ENCODE measurements around the gene DLEC1.
"Not testable (repeated sequence)": the region's sequence is repeated elsewhere in the genome, so short reads cannot be mapped to it uniquely, and the experiment has no call there.

Gene DLEC1

DNA sequence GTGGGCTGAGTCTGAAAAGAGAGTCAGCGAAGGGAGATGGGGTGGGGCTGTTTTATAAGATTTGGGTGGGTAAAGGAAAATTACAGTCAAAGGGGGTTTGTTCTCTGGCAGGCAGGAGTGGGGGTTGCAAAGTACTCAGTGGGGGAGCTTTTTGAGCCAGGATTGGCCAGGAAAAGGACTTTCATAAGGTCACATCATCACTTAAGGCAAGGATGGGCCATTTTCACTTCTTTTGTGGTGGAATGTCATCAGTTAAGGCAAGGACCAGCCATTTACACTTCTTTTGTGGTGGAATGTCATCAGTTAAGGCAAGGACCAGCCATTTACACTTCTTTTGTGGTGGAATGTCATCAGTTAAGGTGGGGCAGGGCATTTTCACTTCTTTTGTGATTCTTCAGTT is 44.2 kb downstream of the DLEC1 start:
- not testable (repeated sequence) for ATAC-seq (replicated peaks); H3K27ac Mint-ChIP-seq; DNase-seq; H3K4me3 Mint-ChIP-seq; H3K27me3 Mint-ChIP-seq; H3K4me1 Mint-ChIP-seq
- Mint-ChIP-seq H3K36me3 (peaks cover 7 to 14% of the 10 kb centered on the region in 2 donors), H3K9me3 (peaks cover 8 to 14% of the 10 kb centered on the region in 2 donors)

DNA sequence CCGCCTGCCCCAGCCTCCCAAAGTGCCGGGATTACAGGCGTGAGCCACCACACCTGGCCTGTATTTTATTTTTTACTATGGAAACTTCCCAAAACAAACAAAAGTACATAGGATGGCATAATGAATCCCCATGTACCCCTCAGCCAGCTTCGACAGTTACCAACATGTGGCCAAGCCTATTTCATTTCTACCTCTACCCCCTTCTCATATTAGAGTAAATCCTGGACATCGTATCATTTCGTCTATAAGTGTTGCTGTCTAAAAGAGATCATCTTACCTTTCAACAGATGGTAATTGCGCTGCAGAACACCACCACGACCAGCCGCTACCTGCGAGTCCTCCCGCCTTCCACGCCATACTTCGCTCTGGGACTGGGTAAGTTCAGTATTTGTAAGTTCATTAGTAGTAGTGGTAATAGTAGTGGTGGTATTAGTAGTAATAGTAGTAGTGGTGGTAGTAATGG is 44.9 kb downstream of the DLEC1 start:
- ATAC-seq (replicated peaks) (no peak), DNase-seq (no peak)
- H3K4me1 Mint-ChIP-seq = peaks cover 0 to 6% of the 10 kb centered on the region in 2 donors
- peak overlapping the region in 1 of 2 donors; percentile 57 for H3K4me3 Mint-ChIP-seq
- H3K27ac Mint-ChIP-seq = peak overlapping the region; percentile 95
- H3K27me3 Mint-ChIP-seq = peaks cover 0 to 4% of the 10 kb centered on the region in 2 donors
- H3K36me3 Mint-ChIP-seq = peaks cover 7 to 14% of the 10 kb centered on the region in 2 donors
- H3K9me3 Mint-ChIP-seq = peaks cover 8 to 14% of the 10 kb centered on the region in 2 donors

DNA sequence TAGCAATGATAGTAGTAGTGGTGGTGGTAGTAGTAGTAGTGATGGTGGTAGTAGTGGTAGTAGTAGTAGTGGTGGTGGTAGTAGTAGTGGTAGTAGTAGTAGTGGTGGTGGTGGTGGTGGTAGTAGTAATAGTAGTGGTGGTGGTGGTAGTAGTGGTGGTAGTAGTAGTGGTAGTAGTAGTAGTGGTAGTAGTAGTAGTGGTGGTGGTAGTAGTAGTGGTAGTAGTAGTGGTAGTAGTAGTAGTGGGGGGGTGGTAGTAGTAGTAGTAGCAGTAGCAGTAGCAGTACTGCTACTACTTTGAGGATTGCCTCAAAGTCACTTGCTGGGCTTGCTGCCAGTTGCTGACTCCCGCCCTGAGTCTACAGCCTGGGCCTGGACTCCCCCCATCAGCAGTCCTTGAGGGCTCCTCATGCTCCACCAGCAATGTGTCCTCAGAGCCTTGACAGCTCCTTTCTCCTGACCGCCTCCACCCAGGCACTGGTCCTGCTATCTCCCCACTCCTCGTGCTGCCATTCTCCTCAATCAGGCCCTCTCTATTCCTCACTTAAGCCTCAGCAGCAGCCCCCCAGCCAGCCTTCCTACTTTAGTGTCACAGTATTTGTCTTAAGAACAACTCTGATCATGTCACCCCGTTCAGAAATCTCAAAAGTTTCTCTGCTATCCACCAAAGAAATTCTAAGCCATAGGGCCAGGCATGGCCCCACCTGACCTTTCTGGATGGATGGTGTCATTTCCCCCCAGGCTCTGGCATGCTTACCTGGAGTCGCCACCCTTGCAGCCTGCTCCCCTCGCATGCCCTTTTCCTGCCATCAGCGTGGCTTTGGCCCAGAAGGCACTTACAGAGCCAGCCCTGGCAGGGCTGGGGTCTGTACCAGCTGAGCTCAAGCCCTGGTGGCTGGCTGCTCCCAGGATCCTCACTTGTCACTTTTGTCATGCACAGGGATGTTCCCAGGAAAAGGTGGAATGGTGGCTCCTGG is 45.6 kb downstream of the DLEC1 start:
- H3K4me3 Mint-ChIP-seq = peak overlapping the region in 1 of 2 donors; percentile 57

DNA sequence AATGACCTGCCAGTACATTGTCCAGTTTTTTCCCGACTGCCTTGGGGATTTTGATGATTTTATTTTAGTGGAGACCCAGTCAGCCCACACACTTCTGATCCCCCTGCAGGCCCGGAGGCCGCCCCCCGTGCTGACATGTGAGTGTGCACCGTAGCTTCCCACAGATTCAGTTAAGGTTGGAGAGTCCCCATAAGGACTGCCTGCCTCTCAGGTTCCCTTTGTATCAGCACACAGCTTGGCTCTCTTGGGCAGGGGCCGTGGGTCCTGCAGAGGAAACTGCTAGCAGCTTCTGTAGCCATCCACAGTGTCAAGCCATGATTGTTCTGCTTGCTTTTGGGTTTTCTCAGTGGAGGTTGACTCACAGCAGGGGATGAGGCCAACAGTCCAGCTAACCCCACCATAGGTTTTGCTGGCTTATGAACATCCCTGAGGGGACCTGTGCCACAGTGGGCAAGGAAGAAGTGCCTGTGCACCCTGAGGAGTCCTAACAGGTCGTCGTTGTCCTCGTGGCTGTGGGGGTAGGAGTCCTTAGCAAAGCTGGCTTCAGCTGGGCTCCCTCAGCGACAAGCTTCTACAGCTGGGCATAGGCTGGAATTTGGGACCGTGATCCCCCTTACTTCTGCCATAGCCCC is 46.4 kb downstream of the DLEC1 start:
- peak; percentile 14 to 49 for ATAC-seq (replicated peaks)
- H3K4me1 Mint-ChIP-seq = peaks cover 0 to 6% of the 10 kb centered on the region in 2 donors
- peak overlapping the region; percentile 53 for H3K27ac Mint-ChIP-seq
- no peak overlapping the region for H3K4me3 Mint-ChIP-seq
- H3K27me3 Mint-ChIP-seq = peaks cover 0 to 4% of the 10 kb centered on the region in 2 donors
- no peak for DNase-seq
- peaks cover 7 to 14% of the 10 kb centered on the region in 2 donors for H3K9me3 Mint-ChIP-seq
- H3K36me3 Mint-ChIP-seq = peaks cover 7 to 12% of the 10 kb centered on the region in 2 donors

More for the DNA sequence above, 45.6 kb downstream of the DLEC1 start:
- ATAC-seq (replicated peaks) (peak in 1 of 2 donors; percentile 62), DNase-seq (peak; percentile 15)
- Mint-ChIP-seq H3K36me3 (peaks cover 7 to 14% of the 10 kb centered on the region in 2 donors), H3K9me3 (peaks cover 8 to 14% of the 10 kb centered on the region in 2 donors), H3K4me1 (peaks cover 0 to 6% of the 10 kb centered on the region in 2 donors), H3K27me3 (peaks cover 0 to 4% of the 10 kb centered on the region in 2 donors), H3K27ac (peak overlapping the region; percentile 95)

DNA sequence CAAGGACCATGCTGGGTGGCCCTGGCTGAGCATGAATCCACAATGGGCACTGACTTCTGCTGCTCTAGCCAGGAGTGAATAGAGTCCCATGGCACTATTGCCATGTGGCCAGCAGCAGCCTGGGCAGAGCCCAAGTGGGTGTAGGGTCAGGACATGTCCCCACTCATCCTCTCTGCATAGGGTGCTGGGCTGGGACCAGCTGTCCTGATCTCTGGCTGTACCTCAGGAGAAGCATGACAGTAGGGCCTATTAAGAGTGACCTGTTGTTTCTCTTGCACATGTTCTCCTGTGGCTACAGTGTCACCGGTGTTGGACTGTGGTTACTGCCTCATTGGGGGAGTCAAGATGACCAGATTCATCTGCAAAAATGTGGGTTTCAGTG is 46.9 kb downstream of the DLEC1 start:
- peak; percentile 16 to 26 for ATAC-seq (replicated peaks)
- Mint-ChIP-seq H3K4me1 (peaks cover 0 to 6% of the 10 kb centered on the region in 2 donors), H3K27ac (no peak overlapping the region), H3K36me3 (peaks cover 7 to 10% of the 10 kb centered on the region in 2 donors), H3K27me3 (peaks cover 0 to 4% of the 10 kb centered on the region in 2 donors), H3K4me3 (no peak overlapping the region), H3K9me3 (peaks cover 5 to 14% of the 10 kb centered on the region in 2 donors)
- no peak for DNase-seq

DNA sequence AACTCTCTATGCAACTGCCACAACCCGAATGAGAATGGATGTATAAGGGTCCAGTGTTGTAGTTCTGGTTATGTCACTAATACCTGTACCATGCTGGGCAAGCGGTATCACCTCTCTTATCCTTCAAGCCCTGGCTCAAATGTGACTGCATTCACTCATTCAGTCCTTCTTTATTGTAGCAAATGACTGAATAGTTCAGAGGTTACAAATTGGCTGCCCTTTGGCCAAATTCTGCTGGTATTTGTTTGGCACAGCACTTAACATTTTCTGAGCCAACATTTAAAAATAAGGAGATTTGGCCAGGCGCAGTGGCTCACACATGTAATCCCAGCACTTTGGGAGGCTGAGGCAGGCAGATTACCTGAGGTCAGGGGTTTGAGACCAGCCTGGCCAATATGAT is 47.5 kb downstream of the DLEC1 start:
- DNase-seq (no peak), ATAC-seq (replicated peaks) (no peak)
- H3K27ac Mint-ChIP-seq = no peak overlapping the region
- peaks cover 5 to 14% of the 10 kb centered on the region in 2 donors for H3K9me3 Mint-ChIP-seq
- H3K4me1 Mint-ChIP-seq = peaks cover 0 to 6% of the 10 kb centered on the region in 2 donors
- no peak overlapping the region for H3K4me3 Mint-ChIP-seq
- H3K36me3 Mint-ChIP-seq = peaks cover 7 to 10% of the 10 kb centered on the region in 2 donors
- H3K27me3 Mint-ChIP-seq = peaks cover 0 to 4% of the 10 kb centered on the region in 2 donors

DNA sequence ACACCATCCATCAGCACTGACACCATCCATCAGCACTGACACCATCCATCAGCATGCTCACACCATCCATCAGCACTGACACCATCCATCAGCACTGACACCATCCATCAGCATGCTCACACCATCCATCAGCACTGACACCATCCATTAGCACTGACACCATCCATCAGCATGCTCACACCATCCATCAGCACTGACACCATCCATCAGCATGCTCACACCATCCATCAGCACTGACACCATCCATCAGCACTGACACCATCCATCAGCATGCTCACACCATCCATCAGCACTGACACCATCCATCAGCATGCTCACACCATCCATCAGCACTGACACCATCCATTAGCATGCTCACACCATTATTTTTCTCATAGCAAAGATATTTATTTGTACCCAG is 48.3 kb downstream of the DLEC1 start:
- Mint-ChIP-seq H3K36me3 (peaks cover 7 to 10% of the 10 kb centered on the region in 2 donors), H3K9me3 (peaks cover 5 to 14% of the 10 kb centered on the region in 2 donors)
- not testable (repeated sequence) for ATAC-seq (replicated peaks); H3K4me3 Mint-ChIP-seq; DNase-seq; H3K27me3 Mint-ChIP-seq; H3K27ac Mint-ChIP-seq; H3K4me1 Mint-ChIP-seq

DNA sequence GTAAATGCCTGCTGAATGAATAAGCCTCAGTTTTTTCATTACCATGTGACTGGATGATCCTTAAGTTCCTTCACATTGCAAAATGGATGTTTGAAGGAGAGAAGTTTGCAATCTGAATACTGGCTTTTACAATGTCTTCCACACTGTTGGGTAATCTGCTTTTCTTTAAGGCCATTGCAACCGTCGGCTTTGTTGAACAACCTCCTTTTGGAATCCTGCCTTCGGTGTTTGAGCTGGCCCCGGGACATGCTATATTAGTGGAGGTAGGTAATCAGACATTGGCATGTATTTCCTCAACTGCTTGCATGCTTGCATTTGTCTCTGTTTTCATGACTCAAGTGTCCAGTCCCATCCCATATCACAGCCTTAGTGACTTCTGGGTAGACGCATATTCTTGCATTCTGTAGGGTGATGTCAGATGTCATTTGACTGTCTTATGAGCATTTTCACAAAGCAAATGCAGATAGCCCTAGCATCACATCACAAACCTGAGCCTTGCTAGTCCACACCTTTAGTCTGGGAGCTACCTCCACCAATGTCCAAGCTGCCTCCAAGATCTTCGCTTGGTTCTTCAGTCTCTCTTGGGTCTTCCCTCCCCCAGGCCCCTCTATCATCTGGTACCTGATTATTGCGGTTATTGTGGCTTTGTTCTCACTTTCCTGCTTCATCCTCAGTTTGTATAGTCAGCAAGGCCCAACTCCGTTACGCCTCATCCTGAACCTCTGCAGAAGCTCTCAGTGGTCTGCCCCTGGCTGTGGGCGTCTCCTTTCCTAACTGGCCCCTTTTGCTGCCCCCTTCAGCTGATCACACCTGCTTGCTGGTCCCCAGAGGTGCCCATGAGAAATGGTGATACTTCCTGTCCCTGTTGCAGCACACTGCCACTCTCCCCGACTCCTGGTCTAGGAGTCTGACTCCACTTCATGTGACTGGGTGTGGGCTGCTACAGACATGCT is 49.4 kb downstream of the DLEC1 start:
- peaks cover 0 to 13% of the 10 kb centered on the region in 2 donors for H3K27me3 Mint-ChIP-seq
- no peak overlapping the region for H3K4me3 Mint-ChIP-seq
- H3K36me3 Mint-ChIP-seq = peaks cover 4 to 10% of the 10 kb centered on the region in 2 donors
- H3K4me1 Mint-ChIP-seq = peaks cover 0 to 6% of the 10 kb centered on the region in 2 donors
- no peak for ATAC-seq (replicated peaks)
- no peak for DNase-seq
- peaks cover 5 to 10% of the 10 kb centered on the region in 2 donors for H3K9me3 Mint-ChIP-seq
- H3K27ac Mint-ChIP-seq = no peak overlapping the region

DNA sequence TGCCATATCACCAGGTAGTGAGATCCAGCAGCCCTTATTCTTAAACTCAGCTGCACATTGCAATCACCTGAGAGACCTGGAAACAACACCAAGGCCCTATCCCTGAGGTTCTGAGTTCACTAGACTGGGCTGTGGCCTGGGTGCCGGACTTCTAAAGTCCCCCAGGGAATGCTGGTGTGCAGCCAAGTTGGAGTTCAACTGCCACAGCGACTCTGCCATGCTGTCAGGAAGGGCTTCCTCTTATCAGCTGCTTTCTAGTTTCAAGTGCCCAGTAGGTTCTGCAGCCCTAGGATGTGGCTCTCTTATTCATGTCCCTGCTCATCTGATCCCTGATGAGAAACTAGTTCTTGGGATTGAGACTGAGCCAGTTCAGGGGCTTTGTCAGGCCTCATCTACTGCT is 50.2 kb downstream of the DLEC1 start:
- Mint-ChIP-seq H3K27ac (no peak overlapping the region), H3K27me3 (peaks cover 3 to 11% of the 10 kb centered on the region in 2 donors), H3K9me3 (peaks cover 2 to 7% of the 10 kb centered on the region in 2 donors), H3K36me3 (peaks cover 2 to 7% of the 10 kb centered on the region in 2 donors), H3K4me3 (no peak overlapping the region), H3K4me1 (peaks cover 0 to 5% of the 10 kb centered on the region in 2 donors)
- no peak for DNase-seq
- no peak for ATAC-seq (replicated peaks)

DNA sequence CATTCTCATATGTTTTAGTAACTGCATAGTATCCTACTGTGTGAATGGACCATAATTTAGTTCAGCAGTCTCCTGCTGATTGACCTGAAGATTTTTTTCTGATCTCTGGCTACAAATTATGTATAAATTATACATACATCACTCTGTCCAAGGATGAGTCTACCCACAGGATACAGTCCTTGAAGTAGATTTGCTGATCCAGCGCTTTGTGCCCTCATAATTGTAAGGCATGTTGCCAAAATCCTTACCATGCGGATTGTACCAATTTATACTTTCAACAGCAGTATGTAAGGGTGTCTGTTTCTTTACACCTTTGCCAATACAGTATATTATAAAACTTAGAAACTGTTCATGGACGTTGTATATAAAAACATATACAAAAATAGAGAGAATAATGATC is 51.4 kb downstream of the DLEC1 start:
- H3K4me1 Mint-ChIP-seq = no peaks in the 10 kb centered on the region
- H3K27ac Mint-ChIP-seq = no peak overlapping the region
- ATAC-seq (replicated peaks) (no peak), DNase-seq (no peak)
- no peaks in the 10 kb centered on the region for H3K36me3 Mint-ChIP-seq
- peaks cover 9 to 12% of the 10 kb centered on the region in 2 donors for H3K27me3 Mint-ChIP-seq
- H3K4me3 Mint-ChIP-seq = no peak overlapping the region
- H3K9me3 Mint-ChIP-seq = no peaks in the 10 kb centered on the region

DNA sequence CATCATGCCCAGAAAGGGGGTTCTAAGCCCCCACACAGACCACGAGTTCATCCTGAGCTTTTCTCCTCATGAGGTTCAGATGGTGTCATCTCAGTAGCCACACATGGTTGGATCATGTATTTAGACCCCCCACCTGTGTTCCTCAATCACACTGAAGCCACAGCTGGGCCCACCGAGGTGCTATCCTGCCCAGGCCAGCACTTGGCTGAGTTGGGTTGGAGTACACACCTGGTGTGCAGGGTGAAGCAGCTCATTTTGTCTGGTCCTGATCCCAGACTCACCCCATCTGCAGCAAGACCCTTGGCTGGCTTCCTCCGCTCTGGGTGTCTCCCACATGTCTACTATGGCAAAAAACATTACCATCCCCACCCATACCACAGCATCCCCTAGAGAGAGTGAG is 56.0 kb downstream of the DLEC1 start:
- Mint-ChIP-seq H3K9me3 (no peaks in the 10 kb centered on the region), H3K36me3 (no peaks in the 10 kb centered on the region), H3K4me3 (no peak overlapping the region), H3K27ac (no peak overlapping the region), H3K27me3 (peaks cover 9 to 23% of the 10 kb centered on the region in 2 donors), H3K4me1 (no peaks in the 10 kb centered on the region)
- DNase-seq (no peak), ATAC-seq (replicated peaks) (no peak)

DNA sequence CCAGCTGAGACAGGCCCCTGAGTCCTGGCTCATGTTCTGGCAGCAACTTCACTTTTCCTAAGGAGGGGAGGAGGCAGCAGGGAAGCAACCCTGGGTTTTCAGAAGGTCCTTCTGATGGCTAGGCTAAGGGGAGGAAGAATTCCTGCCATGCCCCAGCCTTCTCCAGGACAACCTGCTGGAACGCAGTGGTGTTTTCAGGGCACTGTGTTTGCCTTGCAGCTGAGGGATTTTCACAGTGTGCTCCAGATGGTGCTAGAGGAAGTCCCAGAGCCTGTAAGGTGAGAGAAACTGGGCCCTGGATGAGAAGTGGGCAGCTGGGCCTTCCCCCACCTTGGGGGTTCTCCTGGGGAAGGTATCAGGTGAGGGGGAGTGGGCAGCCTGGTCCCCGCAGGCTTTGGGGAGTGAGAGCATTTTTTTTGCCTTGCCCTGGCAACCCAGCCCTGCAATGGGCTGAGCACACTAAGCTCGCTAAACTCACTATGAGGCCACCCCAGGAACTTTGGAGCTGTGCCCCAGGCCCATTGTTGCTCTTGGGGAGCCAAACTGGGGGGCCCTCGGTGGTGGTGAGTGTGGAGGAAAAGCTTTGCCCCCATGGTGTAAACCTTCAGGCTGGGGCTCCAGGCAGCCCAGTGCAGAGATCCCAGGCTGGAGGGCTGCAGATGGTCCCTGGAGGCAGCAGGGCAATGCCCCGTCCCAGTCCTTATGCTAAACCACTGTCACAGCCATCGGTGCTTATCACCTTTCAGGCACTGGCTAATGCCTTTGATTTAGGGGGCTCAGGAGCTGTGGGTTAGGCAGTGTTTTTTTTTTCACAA is 56.9 kb downstream of the DLEC1 start:
- Mint-ChIP-seq H3K9me3 (no peaks in the 10 kb centered on the region), H3K4me1 (no peaks in the 10 kb centered on the region), H3K4me3 (no peak overlapping the region), H3K36me3 (no peaks in the 10 kb centered on the region), H3K27ac (no peak overlapping the region), H3K27me3 (peaks cover 9 to 25% of the 10 kb centered on the region in 2 donors)
- ATAC-seq (replicated peaks) (no peak), DNase-seq (no peak)
